ENCODE results near the gene TENM4.
"Not testable (repeated sequence)": the region's sequence is repeated elsewhere in the genome, so short reads cannot be mapped to it uniquely, and the experiment has no call there.

TENM4 gene

DNA sequence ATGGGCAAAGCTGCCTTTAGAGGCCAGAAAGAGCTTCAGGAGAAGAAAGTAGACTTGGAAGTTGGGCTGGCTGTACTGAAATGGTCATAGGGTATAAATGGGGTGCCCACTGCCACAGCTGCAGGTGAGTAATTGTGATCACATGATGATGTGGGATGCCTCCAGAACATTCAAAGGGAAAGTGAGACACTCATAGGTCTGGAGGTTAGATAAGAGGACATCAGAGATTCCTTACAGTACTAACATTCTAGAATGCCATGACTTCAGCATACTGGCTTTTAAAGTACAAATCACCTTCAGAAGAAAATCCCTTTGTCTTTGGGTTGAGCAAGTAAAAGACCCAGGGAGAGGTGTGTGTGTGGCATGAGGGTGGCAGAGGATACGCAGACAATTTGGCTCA, 419.2 kb downstream of the TENM4 start:
- no peak for DNase-seq (ENCODE audit: low read depth)

DNA sequence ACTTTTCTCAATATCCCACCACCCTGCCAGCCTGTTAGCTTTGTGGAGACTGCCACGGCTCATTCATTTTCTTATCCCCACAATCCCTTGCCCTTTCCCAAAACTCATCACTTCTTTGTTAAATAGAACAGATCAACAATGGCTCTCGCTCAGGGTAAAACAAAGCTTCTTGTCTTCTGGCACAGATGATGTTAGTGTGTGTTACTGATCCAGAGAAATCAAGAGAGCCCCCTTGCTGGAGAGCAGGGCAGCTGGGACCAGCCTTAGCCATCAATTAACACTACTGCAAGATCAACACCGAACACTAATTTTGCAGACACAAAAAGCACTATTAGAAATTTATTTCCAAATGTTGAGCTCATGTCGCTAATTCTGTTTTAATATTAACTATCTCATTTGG, 420.9 kb downstream of the TENM4 start:
- DNase-seq (ENCODE audit: low read depth): no peak

DNA sequence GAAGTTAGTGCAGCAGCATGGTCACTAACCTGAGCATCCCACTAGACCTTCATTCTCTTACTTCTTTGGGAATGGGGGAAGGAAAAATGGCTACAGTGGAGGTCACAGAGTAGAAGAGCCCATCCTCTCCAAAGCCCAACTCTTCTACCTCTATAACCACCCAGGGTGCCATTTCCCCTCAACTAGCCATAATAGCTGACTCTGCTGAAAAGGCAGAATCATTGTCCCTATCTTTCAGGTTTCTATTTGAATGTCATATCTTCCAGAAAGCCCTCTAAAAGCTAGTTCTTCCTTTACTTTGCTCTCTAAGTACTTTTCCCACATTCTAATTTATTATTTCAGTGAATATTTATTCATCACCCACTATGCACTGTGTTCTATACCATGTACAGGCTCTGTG, 421.6 kb downstream of the TENM4 start:
- DNase-seq (ENCODE audit: low read depth): no peak

DNA sequence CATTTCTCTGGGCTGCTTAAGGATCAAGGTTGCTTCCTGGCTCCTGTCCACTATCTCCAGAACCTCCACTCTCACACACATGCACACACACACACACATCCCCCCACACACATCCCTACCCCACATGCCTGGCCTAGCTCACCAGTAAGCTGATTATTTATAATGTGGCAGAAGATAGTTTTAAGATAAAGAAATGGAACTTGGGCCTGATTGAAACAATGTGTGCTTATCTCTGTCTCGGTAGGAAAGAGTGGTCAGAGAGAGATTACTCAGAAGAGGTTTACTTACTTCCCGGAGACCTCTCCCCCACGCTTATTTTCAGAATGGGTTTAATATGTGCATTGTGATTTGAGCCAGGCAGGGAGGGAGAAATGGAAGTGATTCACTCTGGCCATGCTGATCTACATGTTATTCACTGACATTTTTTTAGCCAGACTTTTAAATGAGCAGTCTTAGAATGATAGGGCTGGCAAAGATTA, 422.4 kb downstream of the TENM4 start:
- no peak for DNase-seq (ENCODE audit: low read depth)

DNA sequence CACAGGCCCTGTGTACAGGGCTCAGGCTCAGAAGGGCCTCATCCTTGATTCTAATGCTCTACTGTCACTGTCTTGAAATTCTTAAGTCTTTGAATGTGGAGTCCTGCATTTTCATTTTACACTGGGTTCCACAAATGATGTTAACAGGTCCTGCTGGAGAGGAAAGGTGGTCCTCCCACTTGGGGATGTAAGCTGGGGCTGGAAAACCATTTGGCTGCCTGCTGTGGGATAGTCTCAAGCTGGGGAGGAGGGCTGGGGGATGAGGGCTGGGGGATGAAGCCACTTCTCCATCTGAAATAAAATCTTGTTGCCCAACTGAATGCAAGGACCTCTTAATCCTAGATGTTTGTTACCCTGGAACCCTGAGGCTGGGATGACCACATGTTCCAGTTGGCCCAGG, 423.0 kb downstream of the TENM4 start:
- DNase-seq (ENCODE audit: low read depth): no peak

DNA sequence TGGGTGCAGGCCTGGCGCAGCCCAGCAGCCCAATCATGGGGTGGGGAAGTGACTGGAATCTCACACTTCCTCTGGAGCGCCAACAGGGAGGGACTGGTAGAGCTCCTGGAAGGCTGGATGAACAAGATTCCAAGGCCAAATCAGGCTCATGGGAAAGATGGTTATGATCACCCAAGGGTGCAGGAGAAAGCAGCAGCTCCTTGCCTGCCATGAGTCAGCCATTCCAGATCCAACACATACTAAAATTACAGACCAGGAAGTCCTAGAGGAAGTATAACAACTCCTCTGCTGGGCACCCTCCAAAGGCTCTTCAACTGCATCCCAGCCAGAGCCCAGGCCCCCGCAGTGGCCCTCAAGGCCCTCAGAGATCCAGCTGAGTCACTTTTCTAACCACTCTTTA, 427.3 kb downstream of the TENM4 start:
- DNase-seq (ENCODE audit: low read depth): no peak

DNA sequence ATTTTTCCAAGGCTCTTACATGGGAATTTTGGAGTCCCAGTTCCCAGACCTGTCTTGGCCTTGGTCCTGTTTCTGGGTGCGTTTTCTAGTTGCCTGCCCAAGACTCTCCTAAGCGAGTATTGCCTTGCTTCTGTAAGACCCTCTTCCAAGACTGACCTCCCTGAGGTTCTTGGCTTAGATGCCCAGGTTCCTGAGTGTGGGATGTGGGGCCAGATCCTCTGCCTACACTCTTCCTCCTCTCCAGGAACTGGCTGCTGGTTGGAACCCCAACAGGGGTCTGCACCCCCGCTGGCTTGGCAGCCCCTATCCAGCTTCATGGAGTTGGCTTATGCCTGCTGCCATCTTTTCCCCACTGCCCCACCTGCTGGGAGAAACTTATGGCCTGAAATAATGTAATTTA, 429.5 kb downstream of the TENM4 start:
- no peak for DNase-seq (ENCODE audit: low read depth)

DNA sequence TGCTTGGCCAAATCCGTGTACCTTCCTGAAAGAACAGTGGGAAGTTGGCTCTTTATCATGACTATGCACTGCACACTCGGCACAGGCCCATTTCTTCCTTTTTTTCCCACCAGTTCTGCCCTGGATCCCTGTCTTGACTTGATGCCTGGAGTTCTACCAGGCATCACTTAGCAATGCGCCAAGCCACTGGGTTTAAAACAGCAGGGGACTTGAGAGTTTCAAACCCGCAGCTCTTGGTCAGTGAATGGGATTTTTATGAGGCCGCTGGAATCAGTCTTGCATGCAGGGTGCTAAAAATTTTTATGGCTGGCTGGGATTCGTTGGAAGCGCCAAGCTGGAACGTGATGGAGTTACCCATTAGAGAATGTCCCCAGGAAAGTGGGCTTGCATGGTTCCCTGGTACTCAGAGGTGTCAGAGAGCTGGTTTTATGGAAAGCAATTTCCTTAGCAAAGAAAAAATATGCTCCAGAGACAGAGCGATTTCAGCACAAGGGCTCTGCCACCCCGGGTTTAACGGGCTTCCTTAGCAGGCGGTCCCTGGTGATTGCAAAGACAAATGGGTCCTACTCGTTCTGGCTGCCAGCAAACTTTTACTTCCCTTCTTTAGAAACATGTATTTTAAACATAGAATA, 432.9 kb downstream of the TENM4 start:
- DNase-seq (ENCODE audit: low read depth): no peak

DNA sequence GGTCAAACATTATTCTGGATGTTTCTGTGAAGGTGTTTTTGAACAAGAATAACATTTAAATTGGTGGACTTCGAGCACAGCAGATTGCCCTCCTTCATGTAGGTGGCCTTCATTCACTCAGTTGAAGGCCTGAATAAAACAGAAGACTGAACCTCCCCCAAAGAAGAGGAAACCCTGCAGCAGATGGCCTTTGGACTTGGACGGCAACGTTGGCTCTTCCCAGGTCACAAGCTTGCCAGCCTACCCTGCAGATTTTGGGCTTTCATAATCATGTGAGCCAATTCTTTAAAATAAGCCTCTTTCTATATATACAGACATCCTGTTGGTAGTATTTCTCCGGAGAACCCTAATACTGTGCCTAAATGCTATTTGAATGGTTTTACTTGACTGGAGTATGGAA, 434.0 kb downstream of the TENM4 start:
- DNase-seq (ENCODE audit: low read depth): no peak

DNA sequence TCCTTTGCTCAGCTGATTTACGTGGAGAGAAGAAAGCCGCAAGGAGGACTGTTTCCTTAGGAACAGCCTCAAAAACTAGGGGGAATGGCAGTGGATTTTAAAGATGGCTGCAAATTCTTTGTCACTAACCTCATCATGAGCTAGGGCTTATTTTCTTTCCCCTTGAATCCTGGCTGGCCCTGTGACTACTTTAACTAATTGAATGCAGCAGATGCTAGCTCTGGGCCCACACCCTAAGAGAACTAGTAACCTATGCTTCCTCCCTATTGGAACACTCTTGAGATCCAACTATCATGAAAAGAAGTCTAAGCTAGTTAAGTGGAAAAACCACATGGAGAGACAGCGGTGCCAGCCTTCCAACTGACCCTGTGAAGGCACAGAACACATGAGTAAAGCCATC, 444.8 kb downstream of the TENM4 start:
- no peak for DNase-seq (ENCODE audit: low read depth)

DNA sequence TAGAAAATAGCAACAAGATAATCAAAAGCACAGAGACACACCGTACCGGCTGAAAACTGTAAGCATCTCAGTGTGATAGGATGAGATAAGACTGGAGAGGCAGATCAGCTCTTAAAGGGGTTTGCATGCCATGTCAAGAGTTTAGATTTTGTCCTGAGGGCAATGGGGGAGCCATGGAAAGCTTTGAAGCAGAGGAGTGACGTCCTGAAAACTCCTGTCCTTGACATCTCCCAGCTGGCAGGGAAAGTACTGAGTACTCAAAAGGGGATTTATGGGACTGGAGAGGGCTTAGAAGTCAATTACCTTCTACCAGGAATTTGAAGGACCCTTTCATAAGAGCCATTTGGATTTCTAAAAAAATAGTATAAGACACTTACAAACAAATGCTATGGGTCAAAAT, 445.7 kb downstream of the TENM4 start:
- DNase-seq (ENCODE audit: low read depth): no peak

DNA sequence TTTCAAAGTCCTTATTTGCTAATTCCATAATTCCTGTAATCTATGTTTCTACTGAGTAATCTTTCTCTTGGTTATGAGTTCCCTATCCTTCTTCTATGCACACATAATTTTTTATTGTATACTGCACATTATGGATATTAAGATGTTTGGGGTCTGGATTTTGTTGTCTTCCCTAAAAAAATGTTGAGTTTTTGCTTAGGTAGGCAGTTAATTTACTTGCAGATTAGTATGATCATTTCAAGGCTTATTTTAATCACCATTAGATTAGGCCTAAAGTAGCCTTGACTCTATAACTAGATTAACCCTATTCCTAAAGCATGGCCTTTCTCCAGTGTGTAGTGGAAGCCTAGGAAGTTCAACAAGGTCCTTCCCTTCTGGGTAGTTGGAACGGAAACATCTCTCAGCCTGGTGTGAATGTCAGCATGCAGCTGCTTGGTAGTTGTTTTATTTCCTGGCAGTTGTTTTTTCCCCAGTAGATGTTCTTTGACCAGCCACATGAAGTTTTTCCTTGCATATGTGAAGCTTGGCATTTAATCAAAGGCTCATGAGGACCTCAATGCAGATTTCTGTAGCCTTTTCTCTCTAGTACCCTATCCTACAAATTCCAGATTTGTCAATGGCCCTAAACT, 446.9 kb downstream of the TENM4 start:
- no peak for DNase-seq (ENCODE audit: low read depth)

DNA sequence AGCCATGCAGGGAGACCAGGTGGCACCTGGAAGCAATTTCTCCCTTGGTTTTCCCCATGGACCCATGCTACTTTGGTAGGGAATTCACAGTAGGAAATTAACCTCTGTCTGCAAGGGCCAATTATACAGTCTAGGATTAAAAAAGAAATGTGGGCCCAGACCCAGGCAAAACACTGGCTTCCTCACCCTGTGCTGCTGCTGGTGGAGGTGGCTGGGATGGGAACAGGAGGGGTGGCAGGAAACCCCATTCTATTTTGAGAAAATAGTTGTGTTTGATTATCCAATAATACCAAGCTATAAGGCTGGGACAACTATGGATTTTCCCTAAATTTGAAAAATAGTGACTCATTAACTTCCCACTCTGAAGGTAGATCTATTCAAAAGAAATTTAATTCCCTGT, 449.1 kb downstream of the TENM4 start:
- DNase-seq (ENCODE audit: low read depth): no peak

DNA sequence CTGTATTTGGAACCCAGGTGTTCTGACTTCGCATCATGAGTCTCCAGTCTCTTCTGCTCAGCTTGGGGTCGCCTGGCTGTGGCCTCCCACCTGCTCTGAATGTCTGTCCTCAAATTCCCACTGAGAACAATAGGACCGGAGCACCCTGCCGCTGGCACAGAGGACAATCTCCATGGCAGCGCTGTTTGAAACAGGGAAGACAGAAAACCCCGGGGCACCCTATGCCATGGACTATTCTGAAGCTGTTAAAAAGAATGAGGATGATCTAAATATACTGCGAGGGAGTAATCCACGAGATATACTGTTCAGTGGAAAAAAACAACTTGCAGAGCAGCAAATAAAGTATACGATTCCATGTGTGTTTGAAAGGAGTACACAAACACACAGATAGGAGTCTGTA, 450.6 kb downstream of the TENM4 start:
- no peak for DNase-seq (ENCODE audit: low read depth)

DNA sequence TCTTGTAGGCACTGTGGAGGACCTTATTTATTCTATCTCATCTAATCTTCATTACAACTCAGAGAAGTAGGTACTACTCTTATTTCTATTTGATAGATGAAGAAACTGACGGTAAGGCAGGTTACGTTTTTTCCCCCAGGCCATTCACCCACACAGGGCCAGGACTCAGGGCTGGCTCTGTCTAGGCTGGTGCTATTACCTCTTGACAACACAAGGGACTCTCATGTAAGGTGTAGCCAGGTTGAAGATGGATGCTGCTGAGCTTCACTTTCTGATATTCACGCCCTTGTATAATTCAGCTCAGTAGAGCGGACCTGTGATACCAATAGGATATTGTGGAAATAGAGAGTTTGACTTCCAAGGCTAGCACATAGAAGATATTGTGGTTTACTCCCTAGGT, 453.1 kb downstream of the TENM4 start:
- DNase-seq (ENCODE audit: low read depth): no peak

DNA sequence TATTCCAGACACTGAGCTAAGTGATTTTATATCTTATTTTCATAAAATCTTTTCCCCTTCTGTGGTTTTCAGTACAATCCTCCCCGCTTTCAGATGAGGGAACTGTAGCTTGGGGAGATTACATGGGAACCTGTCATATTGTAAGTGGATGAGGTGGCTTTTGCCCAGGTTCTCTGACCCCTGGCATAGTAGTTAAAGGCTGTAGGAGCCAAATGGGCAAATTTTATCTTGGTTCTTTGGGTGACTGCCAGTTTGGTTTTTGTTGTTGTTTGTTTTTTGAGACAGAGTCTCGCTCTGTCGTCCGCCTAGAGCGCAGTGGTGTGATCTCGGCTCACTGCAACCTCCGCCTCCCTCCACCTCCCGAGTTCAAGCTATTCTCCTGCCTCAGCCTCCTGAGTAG, 454.5 kb downstream of the TENM4 start:
- no peak for DNase-seq (ENCODE audit: low read depth)

DNA sequence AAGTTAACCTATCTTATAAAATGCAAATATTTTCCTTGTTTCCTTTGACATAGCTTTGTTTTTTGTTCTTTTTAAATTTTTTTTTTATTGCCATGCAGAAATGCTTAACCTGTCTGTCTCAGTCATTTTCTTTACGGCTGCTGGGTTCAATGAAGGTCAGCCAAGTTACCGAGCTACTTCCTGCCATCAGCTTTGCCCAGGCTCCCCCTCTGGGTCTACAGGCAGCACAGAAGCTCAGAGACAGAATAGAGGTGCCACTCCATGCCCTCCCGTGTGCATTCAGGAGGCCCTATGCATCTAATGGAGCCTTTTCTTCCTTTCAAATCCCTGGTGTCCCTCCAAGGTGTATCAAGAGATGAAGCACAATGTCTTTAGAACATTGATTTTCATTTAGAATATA, 455.2 kb downstream of the TENM4 start:
- DNase-seq (ENCODE audit: low read depth): no peak

DNA sequence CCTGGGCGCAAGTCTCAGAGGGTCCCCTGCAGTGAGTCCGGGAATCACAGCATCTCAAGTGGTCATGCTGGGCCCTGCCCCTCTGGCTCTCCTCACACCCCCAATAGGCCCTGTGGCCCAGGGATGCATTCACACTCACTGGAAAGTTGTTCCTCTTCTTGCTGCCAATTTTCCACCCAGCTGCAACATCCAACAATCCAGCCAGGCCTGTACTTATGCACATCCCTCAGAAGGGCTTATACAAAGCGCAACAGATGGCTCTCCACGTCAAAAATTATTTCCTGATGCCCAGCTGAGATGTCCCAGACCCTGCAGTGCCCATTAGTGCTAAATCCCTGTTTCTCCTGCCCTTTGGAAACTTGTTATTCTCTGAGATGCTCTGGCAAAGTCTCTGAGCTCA, 458.4 kb downstream of the TENM4 start:
- DNase-seq (ENCODE audit: low read depth): no peak

DNA sequence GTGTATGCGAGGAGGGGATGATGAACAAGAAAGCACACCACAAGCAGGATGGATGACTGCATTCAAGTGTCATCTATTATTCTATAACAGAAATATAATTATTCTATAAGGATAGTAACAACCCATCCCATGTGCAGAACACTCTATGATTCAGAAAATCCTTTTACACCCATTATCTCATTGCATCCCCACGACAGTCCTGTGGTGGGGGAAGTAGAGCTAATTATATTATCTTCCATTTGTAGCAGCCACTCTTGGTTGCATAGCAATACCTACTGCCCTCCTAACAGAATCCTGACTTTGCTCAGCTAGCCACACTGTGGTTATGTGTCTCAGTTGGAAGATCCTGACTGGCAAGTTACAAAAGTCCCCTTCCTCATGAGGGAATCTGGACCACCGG, 459.7 kb downstream of the TENM4 start:
- DNase-seq (ENCODE audit: low read depth): no peak

DNA sequence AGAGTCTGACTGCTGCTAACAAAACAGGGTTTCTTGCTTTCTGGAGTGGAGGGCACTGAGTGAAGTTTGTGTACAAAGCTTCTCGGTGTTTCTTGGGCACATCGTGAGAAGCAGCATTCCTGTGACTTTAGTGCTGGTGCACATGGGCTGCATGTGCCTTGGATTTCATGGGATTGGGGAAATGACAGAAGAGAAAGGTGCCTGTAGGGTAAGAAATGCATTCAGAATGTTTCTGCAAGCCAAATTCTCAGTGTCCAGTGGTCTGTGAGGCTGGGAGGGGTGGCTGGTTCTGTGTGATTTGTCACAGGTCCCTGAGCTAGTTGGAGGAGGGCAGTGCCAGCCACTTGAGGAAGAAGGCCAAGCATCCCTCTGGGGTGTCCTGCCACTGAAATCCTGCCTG, 462.0 kb downstream of the TENM4 start:
- DNase-seq (ENCODE audit: low read depth): no peak

DNA sequence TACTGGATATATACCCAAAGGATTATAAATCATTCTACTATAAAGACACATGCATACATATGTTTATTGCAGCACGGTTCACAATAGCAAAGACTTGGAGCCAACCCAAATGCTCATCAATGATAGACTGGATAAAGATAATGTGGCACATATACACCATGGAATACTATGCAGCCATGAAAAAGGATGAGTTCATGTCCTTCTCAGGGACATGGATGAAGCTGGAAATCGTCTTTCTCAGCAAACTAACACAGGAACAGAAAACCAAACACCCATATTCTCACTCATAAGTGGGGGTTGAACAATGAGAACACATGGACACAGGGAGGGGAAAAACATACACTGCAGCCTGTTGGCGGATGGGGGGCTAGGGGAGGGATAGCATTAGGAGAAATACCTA, 463.0 kb downstream of the TENM4 start:
- DNase-seq (ENCODE audit: low read depth): not testable (repeated sequence)

DNA sequence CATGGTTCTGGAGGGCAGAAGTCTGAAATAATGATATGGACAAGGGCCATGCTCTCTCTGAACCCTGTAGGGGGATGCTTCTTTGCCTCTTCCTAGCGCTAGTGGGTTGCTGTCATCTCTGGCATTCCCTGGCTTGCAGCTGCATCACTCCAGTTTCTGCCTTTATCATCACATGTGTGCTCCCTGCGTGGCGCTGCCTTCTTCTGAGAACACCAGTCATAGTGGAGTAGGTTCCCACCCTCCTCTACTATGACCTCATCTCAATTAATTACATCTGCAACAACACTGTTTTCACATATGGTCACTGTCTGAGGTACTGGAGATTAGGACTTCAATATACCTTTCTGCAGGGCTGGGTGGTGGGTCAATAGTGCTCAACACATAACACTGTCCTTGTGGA, 463.8 kb downstream of the TENM4 start:
- no peak for DNase-seq (ENCODE audit: low read depth)

DNA sequence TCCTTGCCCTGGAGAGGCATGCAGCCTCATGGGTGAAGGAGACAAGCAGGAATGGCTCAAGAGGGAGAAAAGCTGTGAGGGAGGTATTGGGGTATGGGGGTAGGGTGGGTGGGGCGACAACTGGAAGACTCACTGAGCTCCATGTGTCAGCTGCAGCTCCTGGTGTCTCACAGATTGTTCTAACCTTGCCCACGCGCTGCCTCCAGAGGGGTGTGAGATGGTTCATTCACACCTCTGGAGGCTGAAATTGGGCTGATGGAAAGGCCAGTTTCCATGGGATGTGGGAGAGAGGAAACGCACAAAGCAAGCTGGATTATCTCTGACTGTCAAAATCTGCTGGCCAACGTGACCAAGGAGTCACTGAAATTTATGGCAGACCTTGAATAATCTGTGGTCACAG, 465.7 kb downstream of the TENM4 start:
- DNase-seq (ENCODE audit: low read depth): no peak

DNA sequence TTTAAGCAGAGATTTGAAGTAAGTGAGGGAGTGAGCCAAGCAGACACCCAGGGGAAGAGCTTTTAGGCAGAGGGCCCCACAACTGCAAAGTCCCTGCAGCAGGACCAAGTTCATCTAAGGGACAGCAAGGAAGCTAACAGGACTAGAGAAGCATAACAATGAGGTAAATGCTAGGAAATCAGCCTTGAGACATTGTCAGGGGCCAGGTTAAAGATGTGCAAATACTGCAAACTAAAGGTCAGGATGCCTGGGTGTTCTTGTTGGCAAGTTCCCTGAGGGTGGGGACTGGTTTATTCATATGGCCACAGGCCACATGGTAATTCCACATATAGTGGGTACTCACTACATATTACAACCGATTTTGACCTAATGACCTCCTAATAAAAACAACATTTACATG, 467.0 kb downstream of the TENM4 start:
- no peak for DNase-seq (ENCODE audit: low read depth)
